Mesendoderm (in vitro differentiated cells): Measurements from ENCODE around the gene TRAFD1.

ENCODE experiments used
- DNase-seq: peaks from one replicate; pipeline ENCODE4 v3.0.0; 2013
- H2AK5ac ChIP-seq: 2 replicates; pipeline ENCODE4 v1.6.1; 2013; ENCODE audit warnings: low read length, inconsistent platforms
- H2BK120ac ChIP-seq: 2 replicates; pipeline ENCODE4 v1.6.1; 2013; ENCODE audit warnings: low read depth, mild to moderate bottlenecking, low read length, moderate library complexity, mixed read lengths
- H2BK15ac ChIP-seq: replicated peaks from 2 replicates; pipeline ENCODE4 v1.6.1; 2013; ENCODE audit warnings: low read depth, mild to moderate bottlenecking, moderate library complexity
- H2BK5ac ChIP-seq: 2 replicates; pipeline ENCODE4 v1.6.1; 2013; ENCODE audit warnings: low read length, inconsistent platforms
- H3K18ac ChIP-seq: 2 replicates; pipeline ENCODE4 v1.6.1; 2013; ENCODE audit warnings: mild to moderate bottlenecking, low read length, mixed read lengths
- H3K23ac ChIP-seq: one replicate; pipeline ENCODE4 v1.6.1; 2013; ENCODE audit warnings: low read length
- H3K27ac ChIP-seq: 2 replicates; pipeline ENCODE4 v1.5.1; 2013; ENCODE audit warnings: low read depth, mild to moderate bottlenecking, inconsistent platforms, low read length, moderate library complexity
- H3K27me3 ChIP-seq: 2 replicates; pipeline ENCODE4 v1.6.1; 2013; ENCODE audit warnings: low read length, control low read depth, mild to moderate bottlenecking, inconsistent platforms; ENCODE audit not compliant: insufficient read depth, poor library complexity
- H3K36me3 ChIP-seq: 2 replicates; pipeline ENCODE4 v1.6.1; 2013; ENCODE audit warnings: low read length, inconsistent platforms; ENCODE audit not compliant: control insufficient read depth, insufficient read depth
- H3K4ac ChIP-seq: one replicate; pipeline ENCODE4 v1.6.1; 2013; ENCODE audit warnings: low read depth, mild to moderate bottlenecking, low read length, moderate library complexity
- H3K4me1 ChIP-seq: 2 replicates; pipeline ENCODE4 v1.6.1; 2013; ENCODE audit warnings: low read depth, low read length, inconsistent platforms; ENCODE audit not compliant: control insufficient read depth
- H3K4me2 ChIP-seq: 2 replicates; pipeline ENCODE4 v1.6.1; 2013; ENCODE audit warnings: low read length
- H3K4me3 ChIP-seq: 2 replicates; pipeline ENCODE4 v1.5.1; 2013; ENCODE audit warnings: mild to moderate bottlenecking, low read length
- H3K56ac ChIP-seq: one replicate; pipeline ENCODE4 v1.6.1; 2013; ENCODE audit warnings: low read length
- H3K79me1 ChIP-seq: 2 replicates; pipeline ENCODE4 v1.6.1; 2013; ENCODE audit warnings: low read length, inconsistent platforms
- H3K79me2 ChIP-seq: 2 replicates; pipeline ENCODE4 v1.6.1; 2013; ENCODE audit warnings: mild to moderate bottlenecking, low read length; ENCODE audit not compliant: control insufficient read depth, insufficient read depth
- H3K9ac ChIP-seq: 2 replicates; pipeline ENCODE4 v1.6.1; 2013; ENCODE audit warnings: low read length, inconsistent platforms
- H4K5ac ChIP-seq: one replicate; pipeline ENCODE4 v1.6.1; 2013; ENCODE audit warnings: low read length
- H4K8ac ChIP-seq: one replicate; pipeline ENCODE4 v1.6.1; 2013; ENCODE audit warnings: low read depth, mild to moderate bottlenecking, control low read depth, low read length, moderate library complexity
- WGBS: extraction: QIAGEN DNeasy Blood & Tissue Kit; methylation state at CpG from one replicate; pipeline ENCODE4 v1.1.7; 2013; ENCODE audit warnings: low lambda C conversion rate, missing lambda C conversion rate; ENCODE audit not compliant: insufficient coverage; ENCODE audit errors: extremely low coverage; 5-methylcytosine and 5-hydroxymethylcytosine counted together

The TRAFD1 gene

GRCh38 chr12:112179916-112180315 lies 54.6 kb downstream of the TRAFD1 start:
- no peak overlapping the region for H3K4ac ChIP-seq
- H3K27me3 ChIP-seq = no peaks in the 10 kb centered on the region
- H3K9ac ChIP-seq = no peak overlapping the region
- no peaks in the 10 kb centered on the region for H3K4me1 ChIP-seq
- peaks cover 9% of the 10 kb centered on the region for H3K36me3 ChIP-seq
- no peak overlapping the region for H4K8ac ChIP-seq
- H2BK5ac ChIP-seq = no peak overlapping the region
- no peak overlapping the region for H3K4me3 ChIP-seq
- no CpG with 5 or more reads among the region's 2 CpGs for WGBS
- no peaks in the 10 kb centered on the region for H3K79me1 ChIP-seq
- H2BK120ac ChIP-seq = no peak overlapping the region
- no peaks in the 10 kb centered on the region for H3K79me2 ChIP-seq
- H3K27ac ChIP-seq = no peak overlapping the region
- no peak overlapping the region for H4K5ac ChIP-seq
- H3K56ac ChIP-seq = no peak overlapping the region
- DNase-seq = peak; percentile 34
- H3K4me2 ChIP-seq = no peak overlapping the region
- no peak overlapping the region for H2BK15ac ChIP-seq
- no peak overlapping the region for H3K23ac ChIP-seq
- no peak overlapping the region for H3K18ac ChIP-seq
- H2AK5ac ChIP-seq = no peak overlapping the region

DNA sequence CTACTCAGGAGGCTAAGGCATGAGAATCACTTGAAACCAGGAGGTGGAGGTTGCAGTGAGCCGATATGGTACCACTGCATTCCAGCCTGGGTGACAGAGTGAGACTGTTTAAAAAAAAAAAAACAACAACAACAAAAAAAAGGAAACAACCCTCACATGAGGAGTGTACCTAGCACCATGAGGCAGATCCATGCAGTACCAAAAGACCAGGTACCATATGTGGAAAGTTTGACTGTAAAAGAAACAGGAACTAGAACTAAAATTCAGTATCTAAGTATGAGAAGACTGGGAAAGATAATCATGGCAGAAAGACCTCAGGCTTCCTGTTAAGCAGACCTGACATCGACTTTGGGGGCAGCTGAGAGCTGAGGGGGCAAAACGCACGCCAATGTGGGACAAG lies 55.1 kb downstream of the TRAFD1 start:
- Histone ChIP-seq H4K5ac (no peak overlapping the region), H3K9ac (no peak overlapping the region), H3K18ac (no peak overlapping the region), H3K27me3 (no peaks in the 10 kb centered on the region), H3K4me2 (no peak overlapping the region), H3K56ac (no peak overlapping the region), H3K36me3 (peaks cover 9% of the 10 kb centered on the region), H3K27ac (no peak overlapping the region), H3K23ac (no peak overlapping the region), H4K8ac (no peak overlapping the region), H3K79me2 (no peaks in the 10 kb centered on the region), H3K4me1 (no peaks in the 10 kb centered on the region), H3K79me1 (no peaks in the 10 kb centered on the region), H2BK15ac (no peak overlapping the region), H2BK120ac (no peak overlapping the region), H2AK5ac (no peak overlapping the region), H3K4me3 (no peak overlapping the region), H3K4ac (no peak overlapping the region), H2BK5ac (no peak overlapping the region)
- no CpG with 5 or more reads among the region's 4 CpGs for WGBS
- no peak for DNase-seq

DNA sequence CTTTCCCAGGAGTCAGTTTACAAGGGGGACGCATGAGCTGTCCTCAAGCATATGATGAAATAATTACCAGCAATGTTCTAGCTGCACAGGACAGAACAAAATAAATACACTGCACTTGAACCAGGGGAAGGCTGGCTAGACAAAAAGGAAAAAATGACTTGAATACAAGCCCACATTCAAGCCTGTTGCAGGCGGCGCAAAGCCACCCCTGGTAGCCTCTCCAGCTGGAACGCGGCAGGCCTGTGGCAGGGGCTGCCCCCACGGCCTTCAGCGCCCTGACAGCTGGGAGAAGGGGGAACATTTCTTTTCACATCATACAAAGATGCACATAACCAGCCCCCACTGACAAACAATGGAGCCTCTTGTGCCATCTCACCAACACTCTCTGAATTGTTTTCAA lies 57.1 kb downstream of the TRAFD1 start:
- Histone ChIP-seq H3K79me1 (no peaks in the 10 kb centered on the region), H2BK5ac (no peak overlapping the region), H4K5ac (no peak overlapping the region), H3K56ac (no peak overlapping the region), H3K23ac (no peak overlapping the region), H3K27me3 (no peaks in the 10 kb centered on the region), H3K4me3 (no peak overlapping the region), H4K8ac (no peak overlapping the region), H3K79me2 (no peaks in the 10 kb centered on the region), H3K18ac (no peak overlapping the region), H2BK120ac (no peak overlapping the region), H3K27ac (no peak overlapping the region), H3K4ac (no peak overlapping the region), H3K36me3 (peaks cover 7% of the 10 kb centered on the region), H2BK15ac (no peak overlapping the region), H3K4me1 (no peaks in the 10 kb centered on the region), H3K9ac (no peak overlapping the region), H2AK5ac (no peak overlapping the region), H3K4me2 (no peak overlapping the region)
- no CpG with 5 or more reads among the region's 7 CpGs for WGBS
- no peak for DNase-seq

DNA sequence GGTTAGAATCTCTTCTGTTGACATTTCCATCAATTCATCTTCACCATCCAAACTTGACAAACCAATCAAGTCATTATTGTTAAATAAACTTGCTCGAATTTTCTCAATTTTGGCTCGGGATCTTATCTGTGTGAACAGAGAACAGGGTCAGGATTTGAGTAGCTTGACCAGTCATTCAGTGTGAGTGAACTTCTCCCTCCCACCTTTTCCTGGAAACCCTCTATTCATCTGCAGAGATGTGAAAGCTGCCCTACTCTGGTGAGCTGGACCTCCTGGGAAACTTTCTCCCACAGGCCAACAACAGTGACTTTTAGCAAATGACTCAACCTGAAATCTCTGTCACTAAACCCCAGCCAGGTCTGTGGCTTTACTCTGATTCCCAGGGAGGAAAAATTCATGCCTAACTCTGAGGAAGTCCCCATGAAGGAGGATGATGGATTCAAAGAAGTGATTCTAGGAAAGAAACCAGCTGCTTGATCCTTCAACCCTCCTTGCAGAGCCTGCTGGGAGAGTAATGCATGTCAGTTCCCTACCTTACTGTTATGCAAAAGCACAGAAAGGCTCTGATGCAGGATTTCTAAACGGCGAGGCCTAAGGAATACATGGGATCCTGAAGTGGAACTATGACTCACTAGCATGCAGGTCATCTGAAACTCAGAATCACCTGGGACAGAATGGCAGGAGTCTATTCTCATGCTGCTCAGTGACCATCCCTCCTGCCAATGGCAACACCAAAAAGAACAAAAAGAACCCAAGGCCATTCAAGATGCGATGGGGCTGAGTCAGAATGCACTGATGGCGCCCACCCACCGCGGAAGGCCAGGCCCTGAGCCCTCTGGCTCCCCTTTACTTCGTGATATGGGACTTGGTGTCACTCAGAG lies 58.0 kb downstream of the TRAFD1 start:
- 100% methylated on average over 1 of the region's 9 CpGs for WGBS
- no peak for DNase-seq

DNA sequence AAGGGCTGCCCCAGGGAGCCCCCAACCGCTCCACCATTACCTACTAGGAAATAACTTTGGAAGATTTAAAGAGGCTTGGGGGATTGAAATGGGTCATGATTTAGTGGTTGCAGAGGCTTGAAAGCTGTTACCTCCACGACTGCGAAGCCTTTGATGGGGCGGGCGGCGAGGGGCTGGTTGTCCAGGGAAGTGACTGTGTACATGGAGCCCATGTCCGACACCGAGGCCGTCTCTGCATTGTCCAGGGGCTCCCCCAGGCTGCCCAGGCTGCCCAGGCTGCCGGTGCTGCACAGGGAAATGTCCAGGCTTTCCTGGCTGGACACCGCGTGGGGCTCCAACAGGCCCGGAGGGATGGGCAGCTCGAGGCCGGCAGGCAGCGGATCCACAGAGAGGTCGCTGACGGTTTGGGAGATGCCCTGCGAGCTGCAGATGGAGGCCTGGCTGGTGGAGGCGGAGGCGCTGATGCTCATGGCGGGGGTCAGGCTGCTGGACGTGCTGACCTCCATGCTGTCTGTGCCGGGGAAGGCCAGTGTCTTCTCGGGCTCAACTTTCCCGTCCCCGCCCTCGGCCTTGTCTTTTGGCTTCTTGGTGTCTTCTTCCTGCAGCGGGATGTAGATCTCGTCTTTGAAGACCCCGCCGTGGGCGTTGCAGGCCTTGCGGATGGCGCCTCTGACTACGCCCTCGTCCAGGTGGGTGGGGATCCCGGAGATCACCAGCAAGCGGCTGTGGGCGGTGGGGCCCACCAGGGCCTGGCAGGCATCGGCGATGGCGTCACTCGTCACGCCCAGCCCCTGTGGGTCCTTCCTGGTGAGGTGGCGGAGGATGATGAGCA lies 58.9 kb downstream of the TRAFD1 start:
- Histone ChIP-seq H3K27me3 (no peaks in the 10 kb centered on the region), H3K23ac (no peak overlapping the region), H2AK5ac (no peak overlapping the region), H3K4me1 (no peaks in the 10 kb centered on the region), H3K27ac (no peak overlapping the region), H4K5ac (no peak overlapping the region), H3K4me3 (no peak overlapping the region), H3K4me2 (no peak overlapping the region), H2BK15ac (no peak overlapping the region), H2BK120ac (no peak overlapping the region), H3K79me1 (no peaks in the 10 kb centered on the region), H3K4ac (no peak overlapping the region), H3K56ac (no peak overlapping the region), H3K18ac (no peak overlapping the region), H3K79me2 (no peaks in the 10 kb centered on the region), H4K8ac (no peak overlapping the region), H3K9ac (no peak overlapping the region), H3K36me3 (peaks cover 5% of the 10 kb centered on the region), H2BK5ac (no peak overlapping the region)
- WGBS = no CpG with 5 or more reads among the region's 46 CpGs
- DNase-seq = no peak

More for the DNA sequence above, 58.0 kb downstream of the TRAFD1 start:
- peaks cover 5% of the 10 kb centered on the region for H3K36me3 ChIP-seq
- no peak overlapping the region for H3K27ac ChIP-seq
- no peak overlapping the region for H2BK5ac ChIP-seq
- H4K5ac ChIP-seq = no peak overlapping the region
- no peak overlapping the region for H2AK5ac ChIP-seq
- no peak overlapping the region for H3K18ac ChIP-seq
- H2BK120ac ChIP-seq = no peak overlapping the region
- H3K4me3 ChIP-seq = no peak overlapping the region
- H3K4me2 ChIP-seq = no peak overlapping the region
- no peaks in the 10 kb centered on the region for H3K79me1 ChIP-seq
- no peak overlapping the region for H3K9ac ChIP-seq
- no peaks in the 10 kb centered on the region for H3K4me1 ChIP-seq
- no peaks in the 10 kb centered on the region for H3K27me3 ChIP-seq
- no peak overlapping the region for H2BK15ac ChIP-seq
- no peak overlapping the region for H3K56ac ChIP-seq
- no peak overlapping the region for H3K4ac ChIP-seq
- H4K8ac ChIP-seq = no peak overlapping the region
- H3K79me2 ChIP-seq = no peaks in the 10 kb centered on the region
- H3K23ac ChIP-seq = no peak overlapping the region
